Calu3 (cell line): ENCODE results near the gene FCRLB. TPM values are rescaled to one million over a fixed set of nuclear protein-coding genes. Genes with fewer than 3 reads are reported as not detected.

ENCODE experiments used
- BruUV-seq: library from RNA; stranded (reverse); fragments of 400-500 nt; replicated peaks from 2 replicates; lab custom pipeline; 2021; lab: Mats Ljungman, UMichigan
- CTCF ChIA-PET: fragments of 300-600 bp; sonication (Branson Sonifier 250); formaldehyde crosslinking; loops from one replicate; lab custom pipeline; 2022; ENCODE audit warnings: antibody characterized with exemption; lab: Charles Lee
- DNase-seq: peaks from one replicate; pipeline ENCODE4 v3.0.0; 2022
- H3K27ac Mint-ChIP-seq: one replicate; pipeline ENCODE4 v1.8.0; 2022; ENCODE audit warnings: mixed read lengths; ENCODE audit not compliant: unreplicated experiment
- H3K27me3 Mint-ChIP-seq: one replicate; pipeline ENCODE4 v1.8.0; 2022; ENCODE audit warnings: mixed read lengths; ENCODE audit not compliant: unreplicated experiment
- H3K36me3 Mint-ChIP-seq: one replicate; pipeline ENCODE4 v1.8.0; 2022; ENCODE audit warnings: mild to moderate bottlenecking, moderate library complexity, mixed read lengths; ENCODE audit not compliant: insufficient read depth, unreplicated experiment
- H3K4me1 Mint-ChIP-seq: one replicate; pipeline ENCODE4 v1.8.0; 2022; ENCODE audit warnings: mild to moderate bottlenecking, low read depth, mixed read lengths; ENCODE audit not compliant: unreplicated experiment
- H3K4me3 Mint-ChIP-seq: one replicate; pipeline ENCODE4 v1.8.0; 2022; ENCODE audit warnings: mild to moderate bottlenecking, low read depth, moderate library complexity, mixed read lengths; ENCODE audit not compliant: unreplicated experiment
- H3K9me3 Mint-ChIP-seq: one replicate; pipeline ENCODE4 v1.8.0; 2022; ENCODE audit warnings: low read depth, mixed read lengths; ENCODE audit not compliant: unreplicated experiment
- CTCF ChIP-seq: fragments of 200-600 bp; IDR thresholded peaks from one replicate; pipeline ENCODE4 v1.8.0; 2022; ENCODE audit warnings: antibody characterized with exemption; ENCODE audit not compliant: unreplicated experiment
- intact Hi-C: fragments of 100-400 bp; cut with micrococcal nuclease; formaldehyde crosslinking; loops from one replicate; pipeline ENCODE4 v1.10.0; 2022; ENCODE audit not compliant: unreplicated experiment
- total RNA-seq: library from RNA; stranded (reverse); gene quantifications from 2 replicates; pipeline ENCODE4 v1.2.3, GENCODE V29; 2022

FCRLB gene
- total RNA-seq, 1 experiment from 2014 or later, result 1.9 TPM

DNA sequence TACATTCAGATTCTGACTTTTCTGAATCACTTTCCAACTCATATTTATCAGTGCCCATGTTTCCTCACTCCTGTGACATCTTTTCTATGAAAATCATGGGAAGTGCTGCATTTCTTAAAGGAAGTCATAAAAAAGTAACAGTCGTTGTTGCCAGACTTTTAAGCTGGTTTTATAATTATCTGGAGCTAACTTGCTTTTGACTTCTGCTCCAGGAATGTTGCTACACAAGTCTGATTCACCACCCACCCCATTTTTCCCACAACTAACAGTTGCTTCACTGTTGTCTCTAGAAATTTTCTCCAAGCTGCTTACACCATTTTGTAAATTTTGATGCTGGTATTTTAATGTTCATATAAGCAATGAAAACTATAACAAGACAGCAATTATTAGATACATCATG is 12.2 kb downstream of the FCRLB start:
- no TSS peak for BruUV-seq
- Mint-ChIP-seq H3K27ac (peak overlapping the region; percentile 27), H3K4me3 (no peak overlapping the region), H3K27me3 (no peaks in the 10 kb centered on the region), H3K4me1 (peaks cover 79% of the 10 kb centered on the region), H3K36me3 (no peaks in the 10 kb centered on the region), H3K9me3 (no peaks in the 10 kb centered on the region)
- CTCF ChIA-PET, result interaction anchor here (1.1 to 1.6 kb wide), 2 partner anchors 11 kb away, joined by 3 to 4 read pairs; no protein-coding TSS in a partner anchor
- TF ChIP-seq CTCF, result no peak
- intact Hi-C loops, result no loop called here
- peak; percentile 61 for DNase-seq

- CTCF ChIA-PET, result interaction anchor here (2.7 kb wide), 1 partner anchor 9 kb away, joined by 8 read pairs; no protein-coding TSS in a partner anchor
- no peak for TF ChIP-seq CTCF
- Mint-ChIP-seq H3K27ac (peak overlapping the region; percentile 46), H3K4me1 (peaks cover 58% of the 10 kb centered on the region), H3K4me3 (no peak overlapping the region), H3K36me3 (no peaks in the 10 kb centered on the region), H3K27me3 (no peaks in the 10 kb centered on the region), H3K9me3 (no peaks in the 10 kb centered on the region)
- intact Hi-C loops, result no loop called here
- no peak for DNase-seq
- BruUV-seq, result no TSS peak
These were observed 14.5 kb downstream of the FCRLB start for GRCh38 chr1:161735837-161736236.

DNA sequence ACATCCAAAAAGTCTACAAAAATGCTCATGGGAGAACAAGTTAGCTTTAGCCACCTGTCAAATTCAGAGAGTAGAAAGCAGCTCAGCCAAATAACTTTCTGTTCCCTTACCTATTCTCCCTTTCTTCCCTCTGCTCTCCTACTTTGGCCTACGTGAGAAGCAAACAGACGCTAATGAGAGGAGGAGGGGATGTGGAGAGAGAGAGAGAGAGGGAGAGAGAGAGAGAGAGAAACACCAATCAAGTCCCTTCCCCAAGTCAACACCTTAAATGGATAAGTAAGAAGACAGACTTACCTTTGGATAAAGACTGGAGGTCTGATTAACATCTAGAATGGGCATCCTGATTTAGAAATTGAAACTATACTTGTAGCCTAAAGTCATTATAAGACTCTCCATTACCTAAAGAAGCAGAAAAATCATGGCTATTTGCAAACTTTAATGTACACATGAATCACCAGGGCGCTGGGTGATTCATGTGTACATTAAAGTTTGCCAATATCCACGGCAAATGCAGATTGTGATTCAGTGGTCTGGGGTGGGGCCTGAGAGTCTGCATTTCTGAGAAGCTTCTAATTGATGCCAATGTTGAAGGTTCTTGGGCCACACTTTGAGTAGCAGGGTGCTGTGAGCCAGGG is 15.1 kb downstream of the FCRLB start:
- intact Hi-C loops, result no loop called here
- DNase-seq, result no peak
- no peaks in the 10 kb centered on the region for H3K27me3 Mint-ChIP-seq
- H3K27ac Mint-ChIP-seq, result peak overlapping the region; percentile 46
- peaks cover 52% of the 10 kb centered on the region for H3K4me1 Mint-ChIP-seq
- no peaks in the 10 kb centered on the region for H3K9me3 Mint-ChIP-seq
- BruUV-seq, result no TSS peak
- H3K4me3 Mint-ChIP-seq, result no peak overlapping the region
- H3K36me3 Mint-ChIP-seq, result no peaks in the 10 kb centered on the region
- no peak for TF ChIP-seq CTCF
- CTCF ChIA-PET, result interaction anchor here (2.7 kb wide), 1 partner anchor 10 kb away, joined by 8 read pairs; no protein-coding TSS in a partner anchor

GRCh38 chr1:161737625-161738024 is 16.3 kb downstream of the FCRLB start:
- Mint-ChIP-seq H3K9me3 (no peaks in the 10 kb centered on the region), H3K27ac (no peak overlapping the region), H3K4me3 (no peak overlapping the region), H3K36me3 (peaks cover 5% of the 10 kb centered on the region), H3K27me3 (no peaks in the 10 kb centered on the region), H3K4me1 (peaks cover 40% of the 10 kb centered on the region)
- BruUV-seq, result no TSS peak
- intact Hi-C loops, result loop anchor here (1.0 kb wide), 1 partner anchor 12 kb away; no protein-coding TSS in a partner anchor
- CTCF ChIA-PET, result interaction anchor here (0.6 to 2.7 kb wide), 5 partner anchors 10 to 282 kb away, joined by 3 to 10 read pairs (median 5); no protein-coding TSS in a partner anchor
- DNase-seq, result no peak
- TF ChIP-seq CTCF, result no peak
